NCI-H1092 treated with DMSO at 0.1 percent for 48 hours (cell line): ENCODE results near the gene AZGP1.
A peak's percentile ranks its signal among the peaks of the same experiment; 100 is the strongest.
"Not testable (repeated sequence)": the region's sequence is repeated elsewhere in the genome, so short reads cannot be mapped to it uniquely, and the experiment has no call there.

ENCODE experiments used
- DNase-seq: peaks from one replicate; lab custom pipeline; 2025; lab: John Stamatoyannopoulos, UW

The AZGP1 gene

GRCh38 chr7:99975782-99976521, at the start of gene AZGP1:
TSS of gene AZGP1 (minus strand) at chr7:99976031. CDS start at chr7:99976020, 11 bp downstream.
- DNase-seq = no peak

GRCh38 chr7:100024020-100024619, 48.3 kb upstream of the AZGP1 start:
- no peak for DNase-seq

- no peak for DNase-seq
These were observed 47.7 kb upstream of the AZGP1 start for GRCh38 chr7:100023526-100023925.

GRCh38 chr7:100022621-100023020, 46.8 kb upstream of the AZGP1 start:
- DNase-seq = peak; percentile 13

GRCh38 chr7:100021297-100021696, 45.5 kb upstream of the AZGP1 start:
- no peak for DNase-seq

- DNase-seq = no peak
These were observed 44.1 kb upstream of the AZGP1 start for GRCh38 chr7:100019908-100020307.

- no peak for DNase-seq
These were observed 42.0 kb upstream of the AZGP1 start for GRCh38 chr7:100017875-100018274.

GRCh38 chr7:100017300-100017699, 41.5 kb upstream of the AZGP1 start:
- DNase-seq = no peak

- peak; percentile 17 for DNase-seq
These were observed 40.5 kb upstream of the AZGP1 start for GRCh38 chr7:100016215-100016901.

- DNase-seq = peak; percentile 93
These were observed 39.7 kb upstream of the AZGP1 start, which contains the start of gene ZKSCAN1 for GRCh38 chr7:100015232-100016214. TSS of gene ZKSCAN1 (plus strand) at chr7:100015596. CDS start at chr7:100023507, 7,911 bp downstream.

- DNase-seq = no peak
These were observed 37.5 kb upstream of the AZGP1 start for GRCh38 chr7:100013328-100013676.

GRCh38 chr7:100012385-100013327, 36.8 kb upstream of the AZGP1 start:
- DNase-seq = not testable (repeated sequence)

GRCh38 chr7:100011516-100011915, 35.7 kb upstream of the AZGP1 start:
- DNase-seq = no peak

GRCh38 chr7:100010901-100011300, 35.1 kb upstream of the AZGP1 start:
- DNase-seq = no peak

- not testable (repeated sequence) for DNase-seq
These were observed 34.1 kb upstream of the AZGP1 start for GRCh38 chr7:100009952-100010351.

GRCh38 chr7:100008525-100008924, 32.7 kb upstream of the AZGP1 start:
- DNase-seq = no peak

- DNase-seq = no peak
These were observed 32.1 kb upstream of the AZGP1 start for GRCh38 chr7:100007887-100008286.

GRCh38 chr7:100003711-100004661, 28.2 kb upstream of the AZGP1 start:
- peak; percentile 98 for DNase-seq

- no peak for DNase-seq
These were observed 24.4 kb upstream of the AZGP1 start for GRCh38 chr7:100000239-100000638.
